KOPT-K1 (cell line): Measurements from ENCODE around the gene FYN.

ENCODE experiments used
- H3K27ac ChIP-seq: fragments of 200-600 bp; sonication (generic); 2 replicates; pipeline ENCODE4 v1.5.1; 2016; ENCODE audit warnings: antibody characterized with exemption, mild to moderate bottlenecking, low read depth, low read length; ENCODE audit not compliant: poor library complexity, severe bottlenecking
- H3K36me3 ChIP-seq: fragments of 200-600 bp; sonication (generic); 2 replicates; pipeline ENCODE4 v1.5.1; 2017; ENCODE audit warnings: antibody characterized with exemption, mild to moderate bottlenecking, low read length, moderate library complexity; ENCODE audit not compliant: insufficient read depth
- H3K9me3 ChIP-seq: fragments of 200-600 bp; sonication (generic); 2 replicates; pipeline ENCODE4 v1.5.1; 2017; ENCODE audit warnings: antibody characterized with exemption, low read length, mild to moderate bottlenecking; ENCODE audit not compliant: insufficient read depth, poor library complexity, severe bottlenecking

Gene FYN

DNA sequence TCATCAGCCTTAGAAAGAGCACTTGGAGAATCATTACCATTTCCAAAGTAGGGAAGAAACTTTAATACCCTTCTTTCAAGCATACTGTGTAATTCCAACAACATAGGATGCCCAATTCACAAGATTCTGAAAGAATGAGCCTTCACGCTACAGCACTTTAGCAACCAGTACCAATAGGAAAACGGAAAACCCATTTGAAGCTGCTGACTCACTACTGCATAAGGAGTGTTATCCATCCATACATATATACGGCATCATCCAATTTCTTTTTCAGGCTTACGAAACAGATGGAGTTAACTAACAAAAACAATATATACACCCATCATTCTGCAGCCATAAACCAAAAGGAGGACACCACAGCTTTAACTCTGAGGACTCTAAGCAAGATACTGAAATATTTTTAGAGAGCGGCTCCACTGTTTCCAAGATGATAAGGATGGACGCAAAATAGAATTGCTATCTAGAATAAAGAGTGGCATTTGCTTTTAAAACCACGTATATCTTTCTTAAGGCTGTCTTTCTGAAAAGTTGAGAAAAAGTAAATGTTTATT, 24.9 kb downstream of the FYN start:
- H3K9me3 ChIP-seq = no peaks in the 10 kb centered on the region
- peaks cover 9% of the 10 kb centered on the region for H3K36me3 ChIP-seq
- H3K27ac ChIP-seq = no peak overlapping the region

DNA sequence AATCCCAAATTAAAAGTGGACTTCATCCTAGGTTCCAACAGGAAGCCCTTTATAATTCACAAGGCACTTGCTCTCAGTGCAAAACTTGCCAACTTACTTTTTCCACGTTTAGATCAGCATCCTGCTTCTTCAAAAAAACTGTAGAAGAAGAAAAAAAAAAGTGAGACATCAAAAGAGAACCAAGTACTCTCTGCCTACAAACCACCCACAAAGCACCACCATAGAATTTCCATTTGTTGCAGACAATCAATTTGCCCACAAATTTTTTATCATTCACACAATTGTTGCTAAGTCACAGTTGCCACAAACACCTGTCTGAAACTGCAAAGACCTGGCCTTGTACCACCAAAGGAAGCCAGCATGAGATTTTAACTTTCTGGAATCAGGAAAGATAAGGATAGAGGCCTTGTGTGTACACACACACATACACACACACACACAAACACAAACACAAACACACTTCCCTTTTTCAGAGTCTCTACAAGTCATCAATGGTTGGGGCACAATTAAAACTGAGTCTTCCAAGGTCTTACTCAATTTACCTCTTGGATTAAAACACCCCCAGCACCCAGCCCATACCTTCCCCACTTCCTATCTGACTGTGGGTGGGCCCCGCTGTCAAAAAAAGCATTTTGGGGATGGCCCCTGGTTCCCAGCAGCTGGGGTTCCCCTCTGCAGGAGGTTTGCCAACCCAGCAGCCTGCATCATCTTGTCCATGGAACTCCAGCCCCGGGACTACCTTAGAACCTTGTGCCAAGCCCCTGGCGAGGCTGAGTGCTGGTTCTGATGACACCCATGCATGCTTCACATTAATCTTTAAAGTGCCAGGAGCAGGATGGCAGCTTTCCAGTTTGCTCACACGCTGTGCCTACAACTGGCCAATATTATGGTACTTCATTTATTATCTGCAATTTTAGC, 26.5 kb downstream of the FYN start:
- peak overlapping the region; percentile 61 for H3K27ac ChIP-seq
- no peaks in the 10 kb centered on the region for H3K9me3 ChIP-seq
- H3K36me3 ChIP-seq = peaks cover 9% of the 10 kb centered on the region

DNA sequence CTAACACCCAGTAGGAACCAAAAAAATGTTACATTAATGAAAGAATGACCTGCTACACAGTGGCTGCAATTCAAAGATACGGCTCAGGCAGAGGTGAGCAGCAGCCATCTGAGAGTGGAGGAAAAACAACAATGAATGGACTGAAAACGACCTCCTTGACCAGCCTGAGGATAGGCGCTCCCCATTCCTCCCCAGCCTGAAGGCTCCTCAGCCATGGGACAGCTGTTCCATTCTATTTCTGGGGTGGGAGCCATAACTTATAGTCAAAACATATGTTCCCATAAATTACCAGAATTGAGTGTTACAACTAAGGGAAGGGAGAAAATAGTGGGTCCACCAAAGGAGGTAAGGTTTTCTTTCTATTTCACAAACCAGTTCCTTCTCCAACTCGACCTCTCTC, 27.2 kb downstream of the FYN start:
- no peaks in the 10 kb centered on the region for H3K9me3 ChIP-seq
- peak overlapping the region; percentile 61 for H3K27ac ChIP-seq
- H3K36me3 ChIP-seq = peaks cover 9% of the 10 kb centered on the region

DNA sequence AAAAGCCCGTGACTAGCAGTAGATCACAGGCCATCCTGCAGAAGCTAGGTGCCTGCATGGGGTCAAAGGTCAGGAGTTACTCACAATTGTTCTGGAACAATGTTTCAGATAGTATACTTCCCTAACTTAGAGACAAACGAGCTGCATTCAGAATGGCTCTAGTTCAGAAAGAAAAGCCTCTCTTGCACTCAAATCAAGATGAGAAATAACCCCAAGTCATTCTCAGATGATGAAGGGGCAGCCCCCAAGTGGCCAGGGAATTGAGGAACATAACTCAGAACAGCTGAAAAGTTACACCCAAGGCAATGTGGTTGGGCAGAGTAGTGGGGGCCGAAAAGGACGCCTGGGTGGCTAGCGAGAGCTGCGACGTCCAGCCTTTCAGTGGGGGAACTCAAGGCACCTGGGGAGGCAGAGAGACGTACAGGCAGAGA, 27.8 kb downstream of the FYN start:
- H3K27ac ChIP-seq = peak overlapping the region; percentile 61
- peaks cover 9% of the 10 kb centered on the region for H3K36me3 ChIP-seq
- no peaks in the 10 kb centered on the region for H3K9me3 ChIP-seq

DNA sequence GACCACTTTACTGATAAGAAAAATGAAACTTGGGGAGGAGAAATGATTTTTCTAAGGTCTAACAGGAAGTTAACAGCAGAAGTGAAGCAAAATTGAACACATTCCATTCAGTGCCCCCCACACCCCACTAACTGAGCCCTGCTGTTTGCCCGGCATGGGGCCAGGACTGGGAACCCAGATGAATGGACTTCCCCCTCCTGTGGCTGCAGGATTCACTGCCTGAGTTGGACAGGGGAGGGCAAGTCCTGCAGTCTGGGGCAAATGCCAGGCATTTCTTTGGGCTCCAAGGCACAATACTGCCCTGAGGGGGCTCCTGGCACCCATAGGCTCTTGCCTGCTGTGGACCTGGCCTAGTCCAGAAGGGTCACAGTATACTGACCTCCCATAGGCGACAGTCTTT, 28.3 kb downstream of the FYN start:
- H3K36me3 ChIP-seq = peaks cover 9% of the 10 kb centered on the region
- H3K27ac ChIP-seq = peak overlapping the region; percentile 61

DNA sequence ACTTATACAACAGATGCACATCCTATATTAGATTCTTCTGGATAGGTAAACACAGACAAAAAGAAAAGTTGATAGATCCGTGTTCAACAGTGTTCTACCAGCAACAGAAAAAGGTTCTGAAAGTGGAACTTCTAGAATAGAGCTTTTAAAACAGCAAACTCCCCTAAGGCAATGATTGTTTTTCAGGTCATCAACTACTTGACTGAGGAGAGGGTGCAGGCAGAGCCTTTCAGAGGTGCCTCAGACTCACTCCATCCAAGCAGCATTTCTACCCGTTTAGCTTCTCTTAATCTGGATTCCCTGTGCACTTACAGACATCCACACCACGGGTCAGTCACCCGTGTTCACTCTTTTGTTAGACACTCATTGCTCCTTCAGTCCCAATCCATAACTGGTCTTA, 28.9 kb downstream of the FYN start:
- Histone ChIP-seq H3K9me3 (no peaks in the 10 kb centered on the region), H3K27ac (peak overlapping the region; percentile 61), H3K36me3 (peaks cover 9% of the 10 kb centered on the region)

More for the DNA sequence above, 28.3 kb downstream of the FYN start:
- H3K9me3 ChIP-seq = no peaks in the 10 kb centered on the region

DNA sequence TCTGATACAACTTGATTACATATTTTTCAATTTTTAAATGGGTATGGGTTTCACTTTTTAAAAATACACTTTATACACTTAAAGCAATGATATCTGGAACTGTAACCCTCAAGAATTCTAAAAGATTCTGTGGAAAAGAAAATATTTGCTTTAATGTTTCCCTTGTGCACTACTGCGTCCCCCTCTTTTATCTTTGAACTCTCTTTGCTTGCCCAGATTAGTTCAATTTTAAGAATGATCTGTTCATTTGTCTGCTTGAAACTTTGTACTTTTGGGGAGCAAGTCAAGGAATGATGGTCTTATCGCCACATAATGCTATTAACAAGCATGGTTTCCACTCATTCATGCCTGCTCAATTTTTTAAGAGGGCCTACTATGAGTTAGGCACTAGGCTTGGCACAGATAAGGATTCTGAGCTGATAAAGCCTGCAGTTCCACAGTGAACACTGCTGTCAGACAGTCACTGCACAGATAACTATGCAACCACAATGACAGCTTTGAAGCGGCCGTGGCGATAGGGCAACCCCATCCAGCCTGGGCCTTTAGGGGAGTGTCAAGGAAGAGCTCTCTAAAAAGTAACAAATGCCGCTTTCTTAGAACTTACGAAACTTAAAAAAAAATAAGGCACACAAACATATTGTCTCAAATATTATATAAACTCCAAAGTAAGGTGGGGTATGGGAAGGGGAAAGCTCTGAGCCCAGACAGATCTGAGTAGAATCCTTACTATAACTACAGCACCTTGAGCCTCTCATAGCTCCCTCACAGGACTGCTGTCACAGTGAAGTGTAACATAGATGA, 29.7 kb downstream of the FYN start:
- peak overlapping the region; percentile 61 for H3K27ac ChIP-seq
- H3K36me3 ChIP-seq = peaks cover 9% of the 10 kb centered on the region
- H3K9me3 ChIP-seq = no peaks in the 10 kb centered on the region

DNA sequence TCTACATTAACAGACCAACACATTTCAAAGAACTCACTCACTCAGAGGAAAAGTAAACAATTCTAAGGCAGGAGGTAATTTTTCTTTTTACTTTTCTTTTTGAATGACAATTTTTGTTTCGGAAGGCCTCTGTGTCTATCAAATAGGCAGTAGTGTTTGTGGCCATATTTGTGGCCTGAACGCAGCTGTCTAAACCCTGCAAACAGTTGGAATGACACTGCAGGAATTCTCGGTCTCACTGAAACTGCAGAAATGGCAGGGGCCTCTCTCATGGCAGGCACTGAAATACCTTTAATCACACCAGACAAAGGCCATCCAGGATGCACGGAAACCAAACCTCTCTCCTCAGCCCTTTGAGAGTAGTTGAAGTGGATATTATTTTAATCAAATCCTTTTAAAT, 30.4 kb downstream of the FYN start:
- no peaks in the 10 kb centered on the region for H3K9me3 ChIP-seq
- peaks cover 9% of the 10 kb centered on the region for H3K36me3 ChIP-seq
- H3K27ac ChIP-seq = peak overlapping the region; percentile 61

DNA sequence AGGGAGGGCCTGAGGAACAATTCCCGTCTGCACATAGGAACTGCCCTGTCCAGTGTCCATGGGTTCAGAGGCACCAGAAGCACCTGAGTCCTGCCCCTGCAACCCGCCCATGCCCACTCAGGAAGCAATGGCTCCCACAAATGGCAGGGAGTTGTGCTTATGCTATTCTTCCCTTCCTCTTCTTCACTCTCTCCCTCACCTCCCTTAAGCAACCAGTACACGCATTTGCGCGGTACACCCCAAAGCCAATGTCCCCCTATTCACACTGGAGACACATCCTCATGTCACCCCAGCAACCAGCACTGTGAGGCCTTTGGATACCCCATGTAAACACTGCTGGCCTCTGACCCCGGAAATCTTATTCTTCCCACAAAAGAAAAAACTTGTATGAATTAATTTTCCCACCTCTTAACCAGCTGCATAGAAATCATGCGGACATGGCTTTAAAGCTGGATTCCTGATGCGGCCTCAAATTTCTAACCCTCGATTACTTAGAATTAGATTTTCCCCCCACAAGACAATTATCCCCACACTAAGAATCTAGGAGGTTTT, 30.9 kb downstream of the FYN start:
- H3K36me3 ChIP-seq = peaks cover 9% of the 10 kb centered on the region
- peak overlapping the region; percentile 61 for H3K27ac ChIP-seq
- no peaks in the 10 kb centered on the region for H3K9me3 ChIP-seq

DNA sequence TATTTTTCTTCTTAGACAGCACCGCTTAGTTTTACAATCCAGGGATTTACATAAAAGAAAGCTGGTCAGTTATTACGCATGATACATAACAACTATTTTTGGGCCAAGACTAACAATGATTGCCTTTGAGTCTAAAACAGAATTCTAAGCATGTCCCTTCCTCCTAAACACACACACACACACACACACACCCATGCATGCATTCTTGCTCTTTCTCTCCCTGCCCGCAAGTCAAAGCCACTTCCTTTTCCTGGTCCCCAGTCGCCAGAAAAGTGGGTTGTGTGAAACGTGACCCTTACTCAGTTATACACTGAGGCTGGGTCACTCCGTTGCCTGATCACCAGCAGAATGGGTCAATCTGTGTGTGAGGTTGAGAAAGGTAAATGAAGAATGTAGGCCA, 31.4 kb downstream of the FYN start:
- Histone ChIP-seq H3K9me3 (no peaks in the 10 kb centered on the region), H3K27ac (peak overlapping the region; percentile 61), H3K36me3 (peaks cover 9% of the 10 kb centered on the region)

DNA sequence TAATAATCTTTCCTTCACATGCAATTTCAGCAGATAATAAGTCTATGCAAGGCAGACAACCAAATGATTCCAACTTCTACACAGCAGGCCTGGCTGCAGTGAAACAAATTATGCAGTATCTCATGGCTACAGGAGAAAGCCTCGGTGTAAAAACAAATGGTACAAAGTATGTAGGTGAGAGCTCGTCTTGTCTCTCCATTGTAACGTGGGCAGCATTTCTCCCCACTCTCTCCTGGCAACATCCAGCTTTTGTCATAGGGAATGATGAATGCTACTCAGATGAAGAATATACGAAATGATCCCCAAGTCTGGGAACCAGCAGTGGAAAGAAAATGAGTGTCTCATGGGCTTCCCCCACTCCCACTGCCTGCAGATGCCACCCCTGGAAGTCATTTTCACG, 32.4 kb downstream of the FYN start:
- H3K27ac ChIP-seq = no peak overlapping the region
- H3K9me3 ChIP-seq = no peaks in the 10 kb centered on the region
- H3K36me3 ChIP-seq = peaks cover 9% of the 10 kb centered on the region

DNA sequence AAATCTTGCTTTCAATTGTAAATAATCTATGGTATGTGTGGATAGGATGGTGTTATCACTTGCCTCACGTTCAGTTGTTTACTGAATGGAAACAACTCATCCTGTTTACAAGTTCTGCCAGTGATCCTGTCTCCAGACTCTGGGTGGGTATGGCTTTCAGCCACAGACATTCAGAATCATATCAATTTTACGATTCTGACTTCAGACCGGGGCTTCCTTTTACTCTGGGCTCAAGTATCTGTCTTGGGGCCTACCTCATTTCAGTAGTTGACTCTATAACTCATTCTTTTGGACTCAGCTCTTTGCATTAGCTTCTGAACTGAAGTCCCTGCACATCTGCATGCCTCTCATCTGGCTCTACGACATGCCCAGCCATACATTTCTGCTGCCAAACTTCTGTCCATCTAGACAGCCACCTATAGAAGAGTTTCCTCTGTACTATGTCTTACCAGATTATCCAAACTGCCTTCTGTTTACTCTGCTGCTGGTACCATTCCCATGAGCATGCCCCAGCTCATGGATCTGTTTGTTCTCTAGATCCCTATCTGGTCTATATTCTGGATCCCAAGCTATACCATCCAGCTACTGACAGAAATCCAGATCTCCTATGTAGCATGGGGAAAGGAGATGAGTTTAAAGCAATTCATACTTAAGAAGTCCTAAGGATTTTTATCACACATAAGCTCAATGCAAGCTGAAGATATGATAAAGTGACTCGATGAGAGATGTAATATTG, 34.3 kb downstream of the FYN start:
- Histone ChIP-seq H3K27ac (no peak overlapping the region), H3K9me3 (no peaks in the 10 kb centered on the region), H3K36me3 (no peaks in the 10 kb centered on the region; the same call in 1 of the 2 replicates)

DNA sequence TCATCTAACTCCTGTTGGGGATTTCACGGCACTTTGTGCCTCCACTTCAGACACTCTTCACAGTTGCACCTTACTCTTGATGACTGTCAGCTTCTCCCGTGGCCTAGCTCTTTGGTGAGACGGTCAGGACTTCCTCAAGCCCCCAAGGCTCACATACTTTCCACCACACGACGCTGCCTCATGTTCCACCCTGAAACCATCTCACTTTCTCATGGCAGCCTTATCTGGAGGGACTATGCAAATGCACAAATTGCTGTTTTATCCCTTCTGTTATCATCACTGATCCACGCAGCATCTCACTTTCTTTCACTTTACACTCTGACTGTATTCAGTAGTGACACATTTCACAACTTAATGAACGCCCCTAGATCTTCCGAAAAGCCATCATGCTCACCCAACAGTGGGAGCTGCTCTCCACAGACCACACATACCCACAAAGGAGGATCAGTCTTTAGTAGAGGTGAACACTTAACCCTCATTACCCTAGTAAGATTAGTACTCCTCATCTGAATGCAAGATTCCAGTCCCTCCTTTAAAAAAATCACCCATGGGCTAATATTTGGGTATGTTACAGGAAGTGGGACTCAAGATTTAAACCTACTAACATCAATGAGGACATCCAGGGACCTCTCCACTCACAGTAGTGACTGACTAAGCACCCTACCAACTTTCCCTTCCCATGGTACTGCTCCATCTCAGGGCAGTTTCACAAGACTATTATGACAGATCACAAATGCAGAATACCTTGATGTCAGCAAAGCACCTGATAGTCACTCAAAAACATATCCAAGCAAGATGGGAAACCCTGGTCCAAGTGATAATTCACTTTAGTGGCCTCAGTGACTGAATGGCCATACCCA, 35.4 kb downstream of the FYN start:
- Histone ChIP-seq H3K36me3 (no peaks in the 10 kb centered on the region; the same call in 1 of the 2 replicates), H3K9me3 (no peaks in the 10 kb centered on the region), H3K27ac (no peak overlapping the region)

DNA sequence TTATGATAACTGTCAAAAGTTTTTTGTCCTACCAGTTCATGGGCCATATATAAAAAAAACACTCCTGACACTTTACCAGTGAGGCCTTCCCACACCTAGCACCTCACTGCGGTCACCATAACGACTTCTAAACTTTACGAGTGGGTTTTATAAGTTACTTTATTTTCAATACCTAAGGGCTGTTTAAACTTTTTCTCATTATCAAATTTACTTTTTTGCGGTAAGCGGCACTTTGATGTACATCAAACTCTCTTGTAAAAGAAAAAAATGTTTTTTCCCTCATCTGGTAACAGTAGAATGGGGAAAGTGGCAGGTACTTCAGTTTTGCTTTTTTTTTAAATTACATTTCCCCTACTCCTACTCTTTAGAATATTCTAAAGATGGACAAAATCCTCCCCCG, 36.2 kb downstream of the FYN start:
- Histone ChIP-seq H3K36me3 (no peaks in the 10 kb centered on the region; the same call in 1 of the 2 replicates), H3K9me3 (no peaks in the 10 kb centered on the region), H3K27ac (no peak overlapping the region)
